Lung (tissue), 12 donors: ENCODE measurements around the gene DENND2A. TPM values are rescaled to one million over a fixed set of nuclear protein-coding genes. Genes with fewer than 3 reads are reported as not detected.
A peak's percentile ranks its signal among the peaks of the same experiment; 100 is the strongest.

Experiments
- ATAC-seq: fragments of 200-7000 bp; cut with Tn5 transposase; one replicate; pipeline ENCODE4 v1.9.1; 2020; ENCODE audit warnings: moderate number of reproducible peaks; ENCODE audit not compliant: insufficient read depth, low FRiP score
- DNase-seq, 3 donors: peaks; one replicate each; pipeline ENCODE4 v3.0.0-alpha.2; 2013 to 2017
- H3K27ac ChIP-seq, 2 donors: one replicate each; pipeline ENCODE4 v1.5.1; 2013; ENCODE audit warnings: mild to moderate bottlenecking in 2 of 2, moderate library complexity in 2 of 2, control low read depth in 1 of 2, inconsistent platforms in 1 of 2, low read depth in 1 of 2, low read length in 1 of 2
- H3K27me3 ChIP-seq, 3 donors: one replicate each; pipeline ENCODE4 v1.5.1; 2013; ENCODE audit warnings: low read length in 2 of 3; ENCODE audit not compliant: control insufficient read depth in 3 of 3, insufficient read depth in 3 of 3
- H3K36me3 ChIP-seq, 4 donors: one replicate each; pipeline ENCODE4 v1.5.1; 2013; ENCODE audit warnings: low read length in 4 of 4, mild to moderate bottlenecking in 1 of 4, moderate library complexity in 1 of 4; ENCODE audit not compliant: control insufficient read depth in 4 of 4, insufficient read depth in 4 of 4
- H3K4me1 ChIP-seq, 5 donors: one replicate each; pipeline ENCODE4 v1.5.1; 2013; ENCODE audit warnings: low read length in 5 of 5, mild to moderate bottlenecking in 2 of 5, moderate library complexity in 1 of 5; ENCODE audit not compliant: control insufficient read depth in 5 of 5, insufficient read depth in 5 of 5
- H3K4me3 ChIP-seq: one replicate; pipeline ENCODE4 v1.5.1; 2013; ENCODE audit warnings: mild to moderate bottlenecking, control low read depth, moderate library complexity
- H3K9ac ChIP-seq, 2 donors: one replicate each; pipeline ENCODE4 v1.5.1; 2013; ENCODE audit warnings: low read length in 2 of 2, control low read depth in 1 of 2; ENCODE audit not compliant: insufficient read depth in 1 of 2
- H3K9me3 ChIP-seq, 4 donors: one replicate each; pipeline ENCODE4 v1.5.1; 2013; ENCODE audit warnings: low read length in 3 of 4, mild to moderate bottlenecking in 1 of 4, moderate library complexity in 1 of 4; ENCODE audit not compliant: control insufficient read depth in 4 of 4, insufficient read depth in 3 of 4
- WGBS, 2 donors: extraction: QIAGEN DNeasy Blood & Tissue Kit; methylation state at CpG; one replicate each; pipeline ENCODE4 v1.1.7; 2013; 5-methylcytosine and 5-hydroxymethylcytosine counted together
- polyA plus RNA-seq, 2 donors: library from polyadenylated mRNA; stranded (reverse); fragments of 200-250 nt; gene quantifications; one replicate each; pipeline ENCODE4 v1.2.1, GENCODE V29; 2013
- total RNA-seq, 2 donors: library from RNA; depleted of rRNA in 1 of 2; stranded (reverse); fragments of >200 nt in 1 of 2; gene quantifications; one replicate each; pipeline ENCODE4 v1.2.1, GENCODE V29; 2014 to 2021
- TF ChIP-seq, protein P1 (sequence below): IDR thresholded peaks from 2 replicates; pipeline ENCODE4 v1.5.1; 2012; ENCODE audit warnings: mild to moderate bottlenecking; ENCODE audit errors: control extremely low read depth, extremely low read depth
- donor health status: control.
- donor health status: control.
- donor health status: Bipolar disorder and iron deficiency.
- donor health status: healthy.
- donor health status: DM: yes; HTN: yes; CAD: no.

The DENND2A gene
- total and polyA plus RNA-seq, 4 donors: 4.1 to 32.4 (median 9.7) TPM

DNA sequence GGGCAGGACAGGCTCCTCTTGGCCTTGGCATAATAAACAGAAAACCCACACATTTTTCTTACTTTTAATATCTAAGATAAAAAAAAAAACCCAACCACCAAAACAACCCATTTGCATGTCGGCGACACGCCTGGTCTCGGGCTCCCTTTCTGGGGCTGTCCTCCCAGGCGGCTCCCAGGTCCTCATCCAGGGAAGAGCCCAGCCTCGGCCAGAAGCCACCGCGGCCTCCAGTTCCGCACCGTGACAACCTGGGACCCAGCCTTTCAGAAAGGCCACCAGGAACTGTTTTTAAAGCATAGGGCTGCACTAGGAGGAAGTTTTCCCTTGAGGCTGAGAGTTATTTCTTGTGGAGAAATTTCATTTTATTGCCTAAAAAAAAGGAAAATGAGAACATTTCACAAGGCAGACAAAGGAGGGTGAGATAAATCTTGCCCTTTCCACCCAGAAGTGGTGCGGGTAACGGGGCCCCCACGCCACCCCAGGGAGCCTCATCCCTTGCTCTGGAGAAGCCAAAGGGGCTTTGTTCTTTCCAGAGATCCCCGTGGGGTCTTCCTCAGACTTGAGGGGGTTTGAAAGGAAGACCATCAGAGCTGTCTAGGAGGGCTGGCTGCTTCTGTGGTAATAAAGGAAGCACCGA is 122.1 kb downstream of the DENND2A start:
- no peak for ATAC-seq
- WGBS, 2 donors: 83 to 89% methylated on average over 15 of the region's 15 CpGs

DNA sequence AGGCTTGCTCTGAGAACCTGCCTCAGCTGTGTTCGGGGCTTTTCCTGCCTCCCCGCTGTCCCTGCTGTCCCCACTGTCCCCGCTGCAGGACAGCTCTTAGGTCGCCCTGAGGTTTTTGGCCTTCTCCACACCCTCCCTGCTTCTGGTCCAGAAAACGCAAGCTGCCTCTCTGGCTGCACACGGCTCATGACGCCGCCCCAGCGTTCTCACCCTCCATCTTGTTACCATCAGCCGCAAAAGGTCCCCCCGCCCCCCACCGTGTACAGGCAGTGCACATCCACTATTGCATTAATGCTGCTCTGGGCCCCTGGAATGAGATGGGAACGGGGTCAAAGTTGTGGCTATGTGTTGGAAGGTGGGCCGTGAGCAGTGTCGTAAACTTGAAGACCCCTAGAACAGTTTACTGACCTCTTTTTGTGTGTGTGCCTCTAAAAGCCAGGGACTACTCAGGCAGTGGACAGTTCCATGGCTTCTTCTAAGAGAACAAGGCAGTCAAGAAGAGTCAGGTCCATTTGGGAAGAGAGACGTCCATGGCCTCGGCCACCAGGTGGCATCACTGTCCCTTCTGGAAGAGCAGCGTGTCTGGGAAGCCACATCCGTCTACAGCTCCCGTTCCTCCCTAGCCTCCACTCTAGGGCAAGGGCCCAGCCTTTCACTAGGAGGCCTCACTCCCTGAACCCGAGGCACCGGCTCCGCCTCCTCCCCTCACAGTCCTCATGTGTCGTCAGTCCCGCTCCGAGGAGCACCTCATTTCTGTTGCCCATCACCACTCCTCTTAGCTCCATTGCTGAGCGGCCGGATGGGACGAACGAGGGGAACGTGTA is 122.9 kb downstream of the DENND2A start:
- Histone ChIP-seq H3K4me3 (no peak overlapping the region), H3K36me3 (peaks cover 0 to 23% (median 4%) of the 10 kb centered on the region in 4 donors), H3K4me1 (peaks cover 0 to 5% (median 0%) of the 10 kb centered on the region in 5 donors), H3K27ac (peak overlapping the region in 1 of 2 donors; percentile 7), H3K9ac (no peak overlapping the region), H3K27me3 (no peaks in the 10 kb centered on the region), H3K9me3 (no peaks in the 10 kb centered on the region)
- TF ChIP-seq, protein P1, sequence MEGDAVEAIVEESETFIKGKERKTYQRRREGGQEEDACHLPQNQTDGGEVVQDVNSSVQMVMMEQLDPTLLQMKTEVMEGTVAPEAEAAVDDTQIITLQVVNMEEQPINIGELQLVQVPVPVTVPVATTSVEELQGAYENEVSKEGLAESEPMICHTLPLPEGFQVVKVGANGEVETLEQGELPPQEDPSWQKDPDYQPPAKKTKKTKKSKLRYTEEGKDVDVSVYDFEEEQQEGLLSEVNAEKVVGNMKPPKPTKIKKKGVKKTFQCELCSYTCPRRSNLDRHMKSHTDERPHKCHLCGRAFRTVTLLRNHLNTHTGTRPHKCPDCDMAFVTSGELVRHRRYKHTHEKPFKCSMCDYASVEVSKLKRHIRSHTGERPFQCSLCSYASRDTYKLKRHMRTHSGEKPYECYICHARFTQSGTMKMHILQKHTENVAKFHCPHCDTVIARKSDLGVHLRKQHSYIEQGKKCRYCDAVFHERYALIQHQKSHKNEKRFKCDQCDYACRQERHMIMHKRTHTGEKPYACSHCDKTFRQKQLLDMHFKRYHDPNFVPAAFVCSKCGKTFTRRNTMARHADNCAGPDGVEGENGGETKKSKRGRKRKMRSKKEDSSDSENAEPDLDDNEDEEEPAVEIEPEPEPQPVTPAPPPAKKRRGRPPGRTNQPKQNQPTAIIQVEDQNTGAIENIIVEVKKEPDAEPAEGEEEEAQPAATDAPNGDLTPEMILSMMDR: peak; percentile 88
- DNase-seq (peak; percentile 91 to 94 (median 92)), ATAC-seq (peak; percentile 91)
- 54 to 60% methylated on average over 31 of the region's 31 CpGs for WGBS, 2 donors

More for the DNA sequence above, 122.1 kb downstream of the DENND2A start:
- Histone ChIP-seq H3K36me3 (peaks cover 0 to 30% (median 4%) of the 10 kb centered on the region in 4 donors), H3K9ac (no peak overlapping the region), H3K9me3 (no peaks in the 10 kb centered on the region), H3K4me1 (peaks cover 0 to 5% (median 0%) of the 10 kb centered on the region in 5 donors), H3K27me3 (no peaks in the 10 kb centered on the region), H3K4me3 (no peak overlapping the region), H3K27ac (peak overlapping the region in 1 of 2 donors; percentile 21)
- no peak for DNase-seq
- TF ChIP-seq, protein P1: no peak

DNA sequence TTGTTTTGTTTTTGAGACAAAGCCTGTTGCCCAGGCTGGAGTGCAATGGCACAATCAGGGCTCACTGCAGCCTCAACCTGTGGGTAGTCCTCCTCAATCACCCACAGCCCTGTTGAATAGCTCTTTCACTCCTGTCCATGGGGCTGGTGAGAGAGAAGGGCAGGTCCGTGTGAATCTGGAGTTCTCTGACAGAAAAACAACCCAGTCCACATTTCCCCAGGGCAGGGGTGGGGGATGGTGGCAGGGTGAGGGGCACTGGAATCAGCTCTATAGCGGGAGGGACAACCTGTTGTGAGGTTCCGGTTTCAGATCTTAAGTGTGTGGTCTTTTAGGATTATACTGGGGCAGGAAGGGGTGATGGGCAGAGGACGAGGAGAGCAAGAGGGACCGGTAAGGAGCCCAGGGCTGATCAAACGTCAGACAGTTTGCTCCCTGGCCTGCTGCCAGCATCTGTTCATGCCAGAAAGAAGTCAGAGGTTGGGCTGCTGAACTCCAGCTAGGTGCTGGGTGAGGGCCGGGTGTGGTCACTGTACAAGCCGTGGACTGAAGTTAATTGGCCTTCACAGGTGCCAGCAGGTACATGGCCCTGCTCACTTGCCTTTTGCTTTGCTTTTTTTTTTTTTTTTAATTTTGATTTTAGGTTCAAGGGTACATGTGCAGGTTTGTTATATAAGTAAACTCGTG is 128.2 kb downstream of the DENND2A start:
- Histone ChIP-seq H3K4me3 (no peak overlapping the region), H3K27ac (no peak overlapping the region), H3K27me3 (no peaks in the 10 kb centered on the region), H3K9me3 (no peaks in the 10 kb centered on the region), H3K4me1 (peaks cover 0 to 3% (median 0%) of the 10 kb centered on the region in 5 donors), H3K9ac (no peak overlapping the region), H3K36me3 (peaks cover 0 to under 1% (median 0%) of the 10 kb centered on the region in 4 donors)
- WGBS, 2 donors: 40% methylated on average over 9 of the region's 9 CpGs
- DNase-seq: peak in 2 of 3 donors; percentile 44 to 46
- no peak for ATAC-seq
- TF ChIP-seq, protein P1: no peak
